ENCODE measurements around the gene CD37. TPM values are rescaled to one million over a fixed set of nuclear protein-coding genes. Genes with fewer than 3 reads are reported as not detected.
"Not testable (repeated sequence)": the region's sequence is repeated elsewhere in the genome, so short reads cannot be mapped to it uniquely, and the experiment has no call there.

The CD37 gene
- total and polyA plus RNA-seq, 2 donors (not counting 1 experiment from before 2014, with no cell fraction given): 1,998 to 2,188 TPM

- no CpG with 5 or more reads among the region's 2 CpGs for WGBS (ENCODE audit: insufficient coverage)
- CTCF ChIA-PET: no interaction called here
- Histone ChIP-seq H3K9me3 (ENCODE audit: control extremely low read depth in 1 of 3, control insufficient read depth in 2 of 3, insufficient read depth in 1 of 3, low read length in 2 of 3) (peaks cover 0 to 7% (median 1%) of the 10 kb centered on the region in 3 donors), H3K4me2 (replicated peaks; ENCODE audit: low read depth, low read length, poor library complexity, severe bottlenecking) (no peak overlapping the region), H3K9ac (ENCODE audit: low read length) (no peak overlapping the region), H3K4me1 (ENCODE audit: control insufficient read depth in 2 of 2, insufficient read depth in 2 of 2, low read length in 2 of 2) (no peaks in the 10 kb centered on the region), H3K27ac (ENCODE audit: low read length in 2 of 2) (no peak overlapping the region), H2AFZ (ENCODE audit: insufficient read depth, low read depth, low read length, poor library complexity, severe bottlenecking) (no peak overlapping the region), H3K27me3 (replicated peaks in 1 of 4; ENCODE audit: control extremely low read depth in 1 of 4, control insufficient read depth in 3 of 4, insufficient read depth in 4 of 4, low read length in 3 of 4) (peaks cover 0 to 2% (median 0%) of the 10 kb centered on the region in 4 experiments), H4K20me1 (ENCODE audit: control insufficient read depth, insufficient read depth, low read length, poor library complexity, severe bottlenecking) (no peaks in the 10 kb centered on the region), H3K36me3 (replicated peaks in 1 of 2; ENCODE audit: control extremely low read depth in 1 of 2, control insufficient read depth in 1 of 2, extremely low read depth in 1 of 2, insufficient read depth in 2 of 2, low read length in 1 of 2) (no peaks in the 10 kb centered on the region), H3K4me3 (ENCODE audit: control extremely low read depth in 1 of 5, extremely low read depth in 1 of 5, insufficient read depth in 1 of 5, low read depth in 2 of 5, low read length in 4 of 5) (no peak overlapping the region), H3K79me2 (ENCODE audit: control insufficient read depth, insufficient read depth, low read length) (no peaks in the 10 kb centered on the region)
- DNase-seq: no peak
- Mint-ChIP-seq H3K27ac (peak overlapping the region; percentile 53), H3K4me3 (no peak overlapping the region), H3K4me1 (peaks cover 3% of the 10 kb centered on the region), H3K27me3 (peaks cover 4% of the 10 kb centered on the region), H3K9me3 (ENCODE audit: insufficient read depth) (peaks cover 2% of the 10 kb centered on the region)
- no peak for ATAC-seq (ENCODE audit: low read depth)
- TF ChIP-seq CTCF (IDR thresholded peaks at IDR 0.05) (no peak), EZH2 (IDR thresholded peaks at IDR 0.05; ENCODE audit: borderline replicate concordance, insufficient read depth, low read depth, low read length, poor library complexity, severe bottlenecking) (no peak)
- intact Hi-C loops (cut with micrococcal nuclease): no loop called here
- POLR2A ChIA-PET: no interaction called here
Observed at GRCh38 chr19:49287141-49287770, 48.0 kb upstream of the CD37 start.

GRCh38 chr19:49288205-49288604 lies 47.0 kb upstream of the CD37 start:
- H3K79me2 ChIP-seq (ENCODE audit: control insufficient read depth, insufficient read depth, low read length); H3K9ac ChIP-seq (ENCODE audit: low read length); H3K9me3 Mint-ChIP-seq (ENCODE audit: insufficient read depth); H4K20me1 ChIP-seq (ENCODE audit: control insufficient read depth, insufficient read depth, low read length, poor library complexity, severe bottlenecking); intact Hi-C loops (cut with micrococcal nuclease); H3K27me3 Mint-ChIP-seq; H3K27ac Mint-ChIP-seq; DNase-seq; H3K27ac ChIP-seq (ENCODE audit: low read length in 2 of 2); H3K36me3 ChIP-seq (replicated peaks in 1 of 2; ENCODE audit: control extremely low read depth in 1 of 2, control insufficient read depth in 1 of 2, extremely low read depth in 1 of 2, insufficient read depth in 2 of 2, low read length in 1 of 2); H3K4me3 ChIP-seq (ENCODE audit: control extremely low read depth in 1 of 5, extremely low read depth in 1 of 5, insufficient read depth in 1 of 5, low read depth in 2 of 5, low read length in 4 of 5); H3K27me3 ChIP-seq (replicated peaks in 1 of 4; ENCODE audit: control extremely low read depth in 1 of 4, control insufficient read depth in 3 of 4, insufficient read depth in 4 of 4, low read length in 3 of 4); H3K4me1 ChIP-seq (ENCODE audit: control insufficient read depth in 2 of 2, insufficient read depth in 2 of 2, low read length in 2 of 2); H2AFZ ChIP-seq (ENCODE audit: insufficient read depth, low read depth, low read length, poor library complexity, severe bottlenecking); ATAC-seq (ENCODE audit: low read depth); H3K4me3 Mint-ChIP-seq; H3K4me2 ChIP-seq (replicated peaks; ENCODE audit: low read depth, low read length, poor library complexity, severe bottlenecking); H3K4me1 Mint-ChIP-seq; H3K9me3 ChIP-seq (ENCODE audit: control extremely low read depth in 1 of 3, control insufficient read depth in 2 of 3, insufficient read depth in 1 of 3, low read length in 2 of 3): not testable (repeated sequence)
- POLR2A ChIA-PET: interaction anchor here (0.9 kb wide), 1 partner anchor 26 kb away, joined by 3 read pairs; no protein-coding TSS in a partner anchor
- WGBS (ENCODE audit: insufficient coverage): 98% methylated on average over 4 of the region's 4 CpGs
- CTCF ChIA-PET: interaction anchor here (1.8 kb wide), 1 partner anchor 14 kb away, joined by 12 read pairs; no protein-coding TSS in a partner anchor

GRCh38 chr19:49289286-49289685 lies 45.9 kb upstream of the CD37 start:
- H3K36me3 ChIP-seq (replicated peaks in 1 of 2; ENCODE audit: control extremely low read depth in 1 of 2, control insufficient read depth in 1 of 2, extremely low read depth in 1 of 2, insufficient read depth in 2 of 2, low read length in 1 of 2); H3K4me2 ChIP-seq (replicated peaks; ENCODE audit: low read depth, low read length, poor library complexity, severe bottlenecking); H3K27me3 Mint-ChIP-seq; H3K27ac Mint-ChIP-seq; POLR2A ChIA-PET; H3K9ac ChIP-seq (ENCODE audit: low read length); H4K20me1 ChIP-seq (ENCODE audit: control insufficient read depth, insufficient read depth, low read length, poor library complexity, severe bottlenecking); H3K9me3 Mint-ChIP-seq (ENCODE audit: insufficient read depth); H3K27me3 ChIP-seq (replicated peaks in 1 of 4; ENCODE audit: control extremely low read depth in 1 of 4, control insufficient read depth in 3 of 4, insufficient read depth in 4 of 4, low read length in 3 of 4); H2AFZ ChIP-seq (ENCODE audit: insufficient read depth, low read depth, low read length, poor library complexity, severe bottlenecking); intact Hi-C loops (cut with micrococcal nuclease); H3K9me3 ChIP-seq (ENCODE audit: control extremely low read depth in 1 of 3, control insufficient read depth in 2 of 3, insufficient read depth in 1 of 3, low read length in 2 of 3); DNase-seq; H3K4me1 Mint-ChIP-seq; H3K4me1 ChIP-seq (ENCODE audit: control insufficient read depth in 2 of 2, insufficient read depth in 2 of 2, low read length in 2 of 2); H3K79me2 ChIP-seq (ENCODE audit: control insufficient read depth, insufficient read depth, low read length); H3K4me3 ChIP-seq (ENCODE audit: control extremely low read depth in 1 of 5, extremely low read depth in 1 of 5, insufficient read depth in 1 of 5, low read depth in 2 of 5, low read length in 4 of 5); H3K4me3 Mint-ChIP-seq; H3K27ac ChIP-seq (ENCODE audit: low read length in 2 of 2); ATAC-seq (ENCODE audit: low read depth): not testable (repeated sequence)
- CTCF ChIA-PET: interaction anchor here (0.8 to 1.8 kb wide), 2 partner anchors 12 to 102 kb away, joined by 3 to 12 read pairs; no protein-coding TSS in a partner anchor
- no CpG with 5 or more reads among the region's 2 CpGs for WGBS (ENCODE audit: insufficient coverage)
